Colonic mucosa (tissue), 4 donors: ENCODE data around the gene REG4. TPM values are rescaled to one million over a fixed set of nuclear protein-coding genes. Genes with fewer than 3 reads are reported as not detected.
A peak's percentile ranks its signal among the peaks of the same experiment; 100 is the strongest.

Experiments used
- DNase-seq: peaks from one replicate; pipeline ENCODE4 v3.0.0-alpha.2; 2020
- H3K27ac ChIP-seq: fragments of 200-600 bp; one replicate; pipeline ENCODE4 v1.8.0; 2021
- H3K27me3 ChIP-seq: fragments of 200-600 bp; one replicate; pipeline ENCODE4 v1.8.0; 2021
- H3K36me3 ChIP-seq: fragments of 200-600 bp; one replicate; pipeline ENCODE4 v1.8.0; 2021
- H3K4me1 ChIP-seq: fragments of 200-600 bp; one replicate; pipeline ENCODE4 v1.8.0; 2021; ENCODE audit warnings: mild to moderate bottlenecking
- H3K4me3 ChIP-seq: fragments of 200-600 bp; one replicate; pipeline ENCODE4 v1.8.0; 2021
- H3K9ac ChIP-seq, 2 donors: one replicate each; pipeline ENCODE4 v1.7.0; 2013; ENCODE audit warnings: control low read depth in 2 of 2, low read depth in 2 of 2, low read length in 2 of 2
- H3K9me3 ChIP-seq: fragments of 200-600 bp; one replicate; pipeline ENCODE4 v1.8.0; 2021
- CTCF ChIP-seq: fragments of 200-600 bp; IDR thresholded peaks from one replicate; pipeline ENCODE4 v1.8.0; 2022; ENCODE audit warnings: antibody characterized with exemption, mild to moderate bottlenecking
- intact Hi-C: fragments of 100-400 bp; cut with DNase I; formaldehyde crosslinking; loops from one replicate; pipeline ENCODE4 v1.14.1; 2022
- total RNA-seq, 2 donors: library from RNA; stranded (reverse); fragmentation: NEBNext Ultra II Directional in 1 of 2; extraction: Animal tissue kit (Norgen Biotek cat#: 25700) in 1 of 2; gene quantifications; one replicate each; pipeline ENCODE4 v1.2.1, GENCODE V29; 2021
- donor health status: healthy.
- donor health status: DM: no; HTN: no; CAD: no.
- donor health status: DM: no; HTN: no; CAD: no.

REG4 gene
- total RNA-seq, 2 donors from 2014 or later: 90.2 to 169 TPM

GRCh38 chr1:119764220-119764619, 47.0 kb downstream of the REG4 start:
- H3K27ac ChIP-seq: no peak overlapping the region

DNA sequence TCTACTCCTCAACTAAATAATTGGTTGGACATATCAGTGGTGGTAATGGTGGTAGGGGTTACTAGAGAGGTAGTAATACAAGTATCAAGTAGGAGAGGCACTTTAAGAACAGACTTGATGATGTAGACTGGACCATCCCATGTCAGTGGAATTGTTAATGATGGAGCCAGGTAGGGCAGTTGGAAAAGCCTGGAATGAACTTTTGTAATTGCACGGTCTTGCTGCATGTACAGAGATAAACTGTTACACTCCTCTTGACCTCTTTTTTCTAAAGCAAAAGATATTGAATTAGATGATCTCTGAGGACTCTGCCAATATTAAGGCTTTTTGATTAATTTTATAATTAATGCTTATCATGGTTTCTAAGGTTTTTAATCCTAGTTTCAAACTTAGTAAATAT, 48.3 kb downstream of the REG4 start:
- DNase-seq: no peak
- no peaks in the 10 kb centered on the region for H3K27me3 ChIP-seq
- no peak overlapping the region for H3K4me3 ChIP-seq
- TF ChIP-seq CTCF: no peak
- H3K27ac ChIP-seq: no peak overlapping the region
- H3K9me3 ChIP-seq: no peaks in the 10 kb centered on the region
- H3K9ac ChIP-seq: no peak overlapping the region
- H3K36me3 ChIP-seq: no peaks in the 10 kb centered on the region
- intact Hi-C loops: no loop called here
- H3K4me1 ChIP-seq: no peaks in the 10 kb centered on the region

More at GRCh38 chr1:119764220-119764619, 47.0 kb downstream of the REG4 start:
- no peak for DNase-seq
- no peaks in the 10 kb centered on the region for H3K27me3 ChIP-seq
- H3K9ac ChIP-seq: peak overlapping the region in 1 of 2 donors; percentile 52
- H3K36me3 ChIP-seq: no peaks in the 10 kb centered on the region
- H3K4me1 ChIP-seq: no peaks in the 10 kb centered on the region
- H3K9me3 ChIP-seq: no peaks in the 10 kb centered on the region
- no peak overlapping the region for H3K4me3 ChIP-seq
- no peak for TF ChIP-seq CTCF
- intact Hi-C loops: no loop called here

GRCh38 chr1:119762409-119762808, 48.9 kb downstream of the REG4 start:
- DNase-seq: no peak

DNA sequence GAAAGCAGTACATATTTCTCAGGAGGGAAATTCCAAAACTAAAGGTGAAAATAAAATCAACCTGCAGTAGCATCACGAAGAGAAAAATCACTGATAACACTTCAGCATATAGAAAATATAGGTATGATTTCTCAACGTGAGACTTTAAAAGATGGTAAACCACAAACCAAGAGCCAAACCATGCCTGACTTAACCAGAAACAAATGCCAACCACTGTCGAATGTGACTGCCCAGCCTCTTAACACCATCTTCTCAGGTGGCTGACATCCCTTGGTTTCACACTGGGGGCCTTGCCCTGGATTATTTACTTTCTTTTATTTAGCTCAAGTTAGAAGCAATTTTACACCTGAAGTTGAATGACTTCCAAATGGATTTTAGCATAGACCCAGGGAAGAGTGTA, 52.7 kb downstream of the REG4 start:
- no peak overlapping the region for H3K9ac ChIP-seq
- H3K27me3 ChIP-seq: no peaks in the 10 kb centered on the region
- intact Hi-C loops: no loop called here
- no peak overlapping the region for H3K4me3 ChIP-seq
- no peak for DNase-seq
- no peak for TF ChIP-seq CTCF
- no peaks in the 10 kb centered on the region for H3K4me1 ChIP-seq
- H3K27ac ChIP-seq: no peak overlapping the region
- H3K36me3 ChIP-seq: no peaks in the 10 kb centered on the region
- no peaks in the 10 kb centered on the region for H3K9me3 ChIP-seq

More at GRCh38 chr1:119762409-119762808, 48.9 kb downstream of the REG4 start:
- TF ChIP-seq CTCF: no peak
- Histone ChIP-seq H3K9me3 (no peaks in the 10 kb centered on the region), H3K4me1 (no peaks in the 10 kb centered on the region), H3K27me3 (no peaks in the 10 kb centered on the region), H3K9ac (no peak overlapping the region), H3K27ac (no peak overlapping the region), H3K4me3 (no peak overlapping the region), H3K36me3 (no peaks in the 10 kb centered on the region)
- intact Hi-C loops: no loop called here

DNA sequence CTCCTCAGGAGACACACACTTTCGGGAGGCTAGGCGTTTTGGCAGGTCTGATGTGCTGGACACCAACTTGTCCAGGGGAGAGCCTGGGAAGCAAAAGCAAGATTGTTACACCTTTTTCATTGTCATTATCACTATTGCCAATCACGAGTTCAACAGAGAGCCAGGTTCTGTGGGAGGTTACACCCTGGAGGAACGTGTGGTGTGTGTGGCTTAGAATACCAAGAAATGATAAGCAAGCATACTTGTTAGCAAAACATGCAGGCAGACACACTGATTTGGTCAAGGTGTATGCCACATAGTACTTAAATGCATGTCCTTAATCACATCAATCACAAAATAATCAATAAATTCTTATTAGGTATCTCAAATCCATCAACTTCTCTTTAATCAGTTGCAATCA, 58.7 kb downstream of the REG4 start:
- Histone ChIP-seq H3K9ac (no peak overlapping the region), H3K4me1 (no peaks in the 10 kb centered on the region), H3K9me3 (no peaks in the 10 kb centered on the region), H3K36me3 (no peaks in the 10 kb centered on the region), H3K27me3 (no peaks in the 10 kb centered on the region), H3K27ac (no peak overlapping the region), H3K4me3 (no peak overlapping the region)
- no peak for TF ChIP-seq CTCF
- intact Hi-C loops: no loop called here
- DNase-seq: no peak
